GM12875 (cell line): Measurements from ENCODE around the gene ZSCAN31.
A peak's percentile ranks its signal among the peaks of the same experiment; 100 is the strongest.

Source experiments
- H3K4me3 ChIP-seq: one replicate; pipeline ENCODE4 v1.5.1; 2011; ENCODE audit warnings: low read depth, low read length, control low read depth
- TF ChIP-seq, protein P1 (sequence below): IDR thresholded peaks from 2 replicates; pipeline ENCODE4 v1.5.1; 2011; ENCODE audit warnings: low read depth, mild to moderate bottlenecking, control low read depth, inconsistent platforms, low read length, moderate library complexity, borderline replicate concordance; ENCODE audit not compliant: insufficient read depth

ZSCAN31 gene

GRCh38 chr6:28343898-28344677 lies 8.1 kb upstream of the ZSCAN31 start:
- TF ChIP-seq, protein P1, sequence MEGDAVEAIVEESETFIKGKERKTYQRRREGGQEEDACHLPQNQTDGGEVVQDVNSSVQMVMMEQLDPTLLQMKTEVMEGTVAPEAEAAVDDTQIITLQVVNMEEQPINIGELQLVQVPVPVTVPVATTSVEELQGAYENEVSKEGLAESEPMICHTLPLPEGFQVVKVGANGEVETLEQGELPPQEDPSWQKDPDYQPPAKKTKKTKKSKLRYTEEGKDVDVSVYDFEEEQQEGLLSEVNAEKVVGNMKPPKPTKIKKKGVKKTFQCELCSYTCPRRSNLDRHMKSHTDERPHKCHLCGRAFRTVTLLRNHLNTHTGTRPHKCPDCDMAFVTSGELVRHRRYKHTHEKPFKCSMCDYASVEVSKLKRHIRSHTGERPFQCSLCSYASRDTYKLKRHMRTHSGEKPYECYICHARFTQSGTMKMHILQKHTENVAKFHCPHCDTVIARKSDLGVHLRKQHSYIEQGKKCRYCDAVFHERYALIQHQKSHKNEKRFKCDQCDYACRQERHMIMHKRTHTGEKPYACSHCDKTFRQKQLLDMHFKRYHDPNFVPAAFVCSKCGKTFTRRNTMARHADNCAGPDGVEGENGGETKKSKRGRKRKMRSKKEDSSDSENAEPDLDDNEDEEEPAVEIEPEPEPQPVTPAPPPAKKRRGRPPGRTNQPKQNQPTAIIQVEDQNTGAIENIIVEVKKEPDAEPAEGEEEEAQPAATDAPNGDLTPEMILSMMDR, result no peak
- no peak overlapping the region for H3K4me3 ChIP-seq

- TF ChIP-seq, protein P1, result no peak
- H3K4me3 ChIP-seq, result no peak overlapping the region
Measured at GRCh38 chr6:28340310-28341095, 4.6 kb upstream of the ZSCAN31 start.

DNA sequence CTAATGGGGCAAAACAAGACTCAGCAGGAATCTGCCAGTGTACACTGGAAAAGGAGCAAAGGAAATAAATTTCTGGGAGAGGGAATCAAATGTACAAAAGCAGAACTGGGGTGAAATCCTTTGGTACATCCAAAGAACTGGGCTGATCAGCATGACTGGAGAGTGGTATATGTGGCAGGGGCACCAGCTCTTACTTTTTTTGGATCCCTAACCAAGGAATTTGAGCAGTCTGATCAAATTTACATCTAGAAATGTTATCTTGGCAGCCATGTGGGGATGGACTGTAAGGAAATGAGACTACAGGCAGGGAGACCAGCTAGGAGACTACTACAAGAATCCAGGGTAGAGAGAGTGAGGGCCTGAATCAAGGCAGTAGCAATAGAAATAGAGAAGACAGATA lies 1.2 kb upstream of the ZSCAN31 start:
- no peak overlapping the region for H3K4me3 ChIP-seq
- TF ChIP-seq, protein P1, result no peak

GRCh38 chr6:28336284-28337120 lies 554 bp upstream of the ZSCAN31 start:
- TF ChIP-seq, protein P1, result no peak
- H3K4me3 ChIP-seq, result peak overlapping the region; percentile 53

- TF ChIP-seq, protein P1, result no peak
- H3K4me3 ChIP-seq, result no peak overlapping the region
Measured at GRCh38 chr6:28335040-28335563, 846 bp downstream of the ZSCAN31 start.

GRCh38 chr6:28334286-28335039 lies 1.5 kb downstream of the ZSCAN31 start:
- no peak overlapping the region for H3K4me3 ChIP-seq
- TF ChIP-seq, protein P1, result no peak
